KMS-11 (cell line): ENCODE results near the gene INSC.

Source experiments
- H2AFZ ChIP-seq: fragments of 200-600 bp; sonication (generic); 2 replicates; pipeline ENCODE4 v1.6.1; 2016; ENCODE audit warnings: antibody characterized with exemption, mixed run types, low read depth
- H3K27ac ChIP-seq: fragments of 200-600 bp; sonication (generic); 2 replicates; pipeline ENCODE4 v1.6.1; 2016; ENCODE audit warnings: mild to moderate bottlenecking, mixed run types
- H3K27me3 ChIP-seq: fragments of 200-600 bp; sonication (generic); 2 replicates; pipeline ENCODE4 v1.6.1; 2017; ENCODE audit warnings: mild to moderate bottlenecking, low read depth, mixed run types, moderate library complexity; ENCODE audit not compliant: insufficient read depth
- H3K36me3 ChIP-seq: fragments of 200-600 bp; sonication (generic); 2 replicates; pipeline ENCODE4 v1.6.1; 2017; ENCODE audit warnings: mild to moderate bottlenecking, mixed run types; ENCODE audit not compliant: insufficient read depth
- H3K4me1 ChIP-seq: fragments of 200-600 bp; sonication (generic); 2 replicates; pipeline ENCODE4 v1.6.1; 2016; ENCODE audit warnings: mild to moderate bottlenecking, low read depth, mixed run types; ENCODE audit not compliant: poor library complexity, severe bottlenecking
- H3K4me2 ChIP-seq: fragments of 200-600 bp; sonication (generic); 2 replicates; pipeline ENCODE4 v1.7.0; 2016; ENCODE audit warnings: mild to moderate bottlenecking, mixed run types
- H3K4me3 ChIP-seq: fragments of 200-600 bp; sonication (generic); IDR thresholded peaks from 2 replicates; pipeline ENCODE4 v1.6.1; 2017; ENCODE audit warnings: low read depth, low read length, mixed read lengths; ENCODE audit not compliant: insufficient read depth
- H3K79me2 ChIP-seq: fragments of 200-600 bp; sonication (generic); 2 replicates; pipeline ENCODE4 v1.6.1; 2016; ENCODE audit warnings: low read depth, mixed run types; ENCODE audit not compliant: insufficient read depth
- H3K9ac ChIP-seq: fragments of 200-600 bp; sonication (generic); 2 replicates; pipeline ENCODE4 v1.6.1; 2016; ENCODE audit warnings: mild to moderate bottlenecking, mixed run types
- H4K20me1 ChIP-seq: fragments of 200-600 bp; sonication (generic); 2 replicates; pipeline ENCODE4 v1.6.1; 2016; ENCODE audit warnings: mild to moderate bottlenecking, mixed run types; ENCODE audit not compliant: insufficient read depth
- TF ChIP-seq, protein P1 (sequence below): fragments of 200-600 bp; sonication (generic); conservative IDR thresholded peaks from 2 replicates; pipeline ENCODE4 v1.6.1; 2017; ENCODE audit warnings: low read depth, mild to moderate bottlenecking, antibody characterized with exemption, low read length, moderate library complexity, mixed read lengths

The INSC gene

DNA sequence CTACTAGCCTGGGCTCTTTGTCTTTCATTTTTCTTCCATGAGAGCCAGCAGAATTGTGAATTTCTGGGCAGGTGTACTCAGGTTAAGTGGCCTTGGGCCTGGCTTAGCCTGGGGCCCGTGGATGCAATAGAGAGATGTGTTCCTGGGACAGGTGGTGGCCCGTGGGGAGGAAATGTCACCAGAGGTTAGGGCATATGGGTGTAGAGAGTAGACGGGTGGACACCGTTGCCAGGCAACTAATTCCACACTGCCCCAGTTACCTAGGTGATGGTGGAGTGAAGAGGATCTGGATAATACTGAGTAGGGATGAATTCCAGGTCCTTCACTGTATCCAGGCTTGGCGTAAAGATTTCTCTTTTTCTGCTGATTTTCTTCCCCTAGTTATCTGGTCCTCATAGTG is 175.0 kb downstream of the INSC start:
- Histone ChIP-seq H3K4me2 (no peak overlapping the region), H3K4me3 (no peak overlapping the region), H2AFZ (no peak overlapping the region), H4K20me1 (no peaks in the 10 kb centered on the region), H3K4me1 (no peaks in the 10 kb centered on the region), H3K36me3 (no peaks in the 10 kb centered on the region), H3K27me3 (no peaks in the 10 kb centered on the region), H3K9ac (no peak overlapping the region), H3K79me2 (no peaks in the 10 kb centered on the region), H3K27ac (no peak overlapping the region)
- TF ChIP-seq, protein P1, sequence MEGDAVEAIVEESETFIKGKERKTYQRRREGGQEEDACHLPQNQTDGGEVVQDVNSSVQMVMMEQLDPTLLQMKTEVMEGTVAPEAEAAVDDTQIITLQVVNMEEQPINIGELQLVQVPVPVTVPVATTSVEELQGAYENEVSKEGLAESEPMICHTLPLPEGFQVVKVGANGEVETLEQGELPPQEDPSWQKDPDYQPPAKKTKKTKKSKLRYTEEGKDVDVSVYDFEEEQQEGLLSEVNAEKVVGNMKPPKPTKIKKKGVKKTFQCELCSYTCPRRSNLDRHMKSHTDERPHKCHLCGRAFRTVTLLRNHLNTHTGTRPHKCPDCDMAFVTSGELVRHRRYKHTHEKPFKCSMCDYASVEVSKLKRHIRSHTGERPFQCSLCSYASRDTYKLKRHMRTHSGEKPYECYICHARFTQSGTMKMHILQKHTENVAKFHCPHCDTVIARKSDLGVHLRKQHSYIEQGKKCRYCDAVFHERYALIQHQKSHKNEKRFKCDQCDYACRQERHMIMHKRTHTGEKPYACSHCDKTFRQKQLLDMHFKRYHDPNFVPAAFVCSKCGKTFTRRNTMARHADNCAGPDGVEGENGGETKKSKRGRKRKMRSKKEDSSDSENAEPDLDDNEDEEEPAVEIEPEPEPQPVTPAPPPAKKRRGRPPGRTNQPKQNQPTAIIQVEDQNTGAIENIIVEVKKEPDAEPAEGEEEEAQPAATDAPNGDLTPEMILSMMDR: no peak

DNA sequence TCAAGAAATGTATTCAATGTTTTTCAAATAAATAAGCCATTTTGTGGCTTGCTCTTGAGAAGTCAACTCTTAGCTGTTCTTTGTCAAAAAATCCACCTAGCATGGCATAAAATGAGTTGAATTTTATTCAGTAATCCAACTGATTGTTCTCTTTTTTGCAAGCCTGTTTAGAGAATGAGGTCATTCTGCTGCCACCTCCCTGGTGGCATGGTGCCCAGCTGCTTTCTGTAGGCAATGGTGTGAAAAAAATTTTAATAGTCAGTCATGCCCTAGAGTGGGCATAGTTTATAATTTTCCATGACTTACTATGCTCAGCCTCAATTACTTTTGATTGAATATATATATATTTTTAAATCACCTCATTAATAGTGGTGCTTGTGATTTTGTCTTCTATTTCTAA is 177.2 kb downstream of the INSC start:
- Histone ChIP-seq H3K79me2 (no peaks in the 10 kb centered on the region), H3K27ac (no peak overlapping the region), H3K4me1 (no peaks in the 10 kb centered on the region), H3K27me3 (no peaks in the 10 kb centered on the region), H3K4me3 (no peak overlapping the region), H3K36me3 (no peaks in the 10 kb centered on the region), H3K4me2 (no peak overlapping the region), H4K20me1 (no peaks in the 10 kb centered on the region), H2AFZ (no peak overlapping the region), H3K9ac (no peak overlapping the region)
- TF ChIP-seq, protein P1: no peak

DNA sequence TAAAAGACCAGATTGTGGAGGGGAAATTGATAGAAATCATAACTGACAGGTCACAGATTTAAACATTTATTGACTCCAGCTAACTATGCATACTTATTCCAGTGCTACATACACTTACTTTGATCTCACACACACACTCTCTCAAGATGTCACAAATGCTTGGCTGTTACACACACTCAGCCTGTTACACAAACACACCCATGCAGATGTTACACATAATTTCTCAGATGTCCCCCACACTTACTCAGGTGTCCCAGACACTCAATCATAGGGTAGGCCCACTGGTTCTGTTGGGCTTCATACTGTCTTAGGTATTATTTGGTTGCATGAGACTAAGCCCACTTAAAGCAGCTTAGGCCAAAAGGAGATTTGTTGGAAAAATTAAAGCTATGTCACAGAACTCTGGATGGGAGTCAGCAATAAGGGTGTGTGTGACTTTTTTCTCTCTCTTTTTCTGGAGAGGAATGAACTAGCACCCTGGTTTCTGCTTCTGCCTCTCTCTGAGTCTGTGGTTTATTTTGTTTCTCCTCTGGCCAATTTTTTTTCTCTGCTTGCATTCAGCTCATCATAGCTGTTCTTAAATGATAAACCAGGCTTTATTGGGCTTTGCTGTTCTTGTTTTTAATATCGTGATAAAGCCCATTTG is 179.4 kb downstream of the INSC start:
- H3K79me2 ChIP-seq: no peaks in the 10 kb centered on the region
- H4K20me1 ChIP-seq: no peaks in the 10 kb centered on the region
- H3K4me3 ChIP-seq: no peak overlapping the region
- H3K4me1 ChIP-seq: no peaks in the 10 kb centered on the region
- no peak overlapping the region for H3K4me2 ChIP-seq
- H3K36me3 ChIP-seq: no peaks in the 10 kb centered on the region
- no peak overlapping the region for H2AFZ ChIP-seq
- no peak overlapping the region for H3K27ac ChIP-seq
- TF ChIP-seq, protein P1: no peak
- no peak overlapping the region for H3K9ac ChIP-seq
- no peaks in the 10 kb centered on the region for H3K27me3 ChIP-seq

DNA sequence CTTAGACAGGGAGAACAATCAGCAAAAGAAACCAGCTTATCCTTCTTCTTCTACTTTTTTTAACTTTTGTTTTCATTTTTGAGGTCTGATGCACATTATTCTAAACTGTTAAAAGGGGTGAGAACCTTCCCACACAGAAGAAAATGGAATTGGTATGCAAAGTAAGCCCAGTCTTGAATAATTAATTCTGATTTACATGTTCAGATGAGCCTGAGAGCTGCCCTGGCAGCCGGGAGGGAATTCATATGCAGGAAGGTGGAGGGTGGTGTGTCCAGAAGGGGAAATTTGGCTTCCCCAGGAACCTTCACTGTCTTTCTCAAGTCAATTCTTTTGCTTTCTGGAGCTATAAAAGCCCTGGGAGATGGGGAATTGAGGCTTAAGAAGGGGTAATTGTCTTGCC is 181.0 kb downstream of the INSC start:
- no peak overlapping the region for H3K4me2 ChIP-seq
- H3K4me1 ChIP-seq: no peaks in the 10 kb centered on the region
- H3K36me3 ChIP-seq: no peaks in the 10 kb centered on the region
- no peaks in the 10 kb centered on the region for H4K20me1 ChIP-seq
- no peak overlapping the region for H2AFZ ChIP-seq
- H3K27ac ChIP-seq: no peak overlapping the region
- no peaks in the 10 kb centered on the region for H3K79me2 ChIP-seq
- no peaks in the 10 kb centered on the region for H3K27me3 ChIP-seq
- H3K4me3 ChIP-seq: no peak overlapping the region
- TF ChIP-seq, protein P1: no peak
- H3K9ac ChIP-seq: no peak overlapping the region
